GM18951 (cell line): ENCODE results near the gene EXT2.

ENCODE experiments used
- POLR2A ChIP-seq: IDR thresholded peaks from 4 replicates; pipeline ENCODE4 v1.6.1; 2011; ENCODE audit warnings: mild to moderate bottlenecking; ENCODE audit not compliant: insufficient read length, insufficient read depth; ENCODE audit errors: extremely low read depth
- in situ Hi-C: fragments of 300-500 bp; cut with MboI; formaldehyde crosslinking; loops from one replicate; pipeline ENCODE4 v1.12.0; 2022; ENCODE audit warnings: low sequenced_read_pairs, mixed read lengths, inconsistent platforms; ENCODE audit not compliant: unreplicated experiment

Gene EXT2

DNA sequence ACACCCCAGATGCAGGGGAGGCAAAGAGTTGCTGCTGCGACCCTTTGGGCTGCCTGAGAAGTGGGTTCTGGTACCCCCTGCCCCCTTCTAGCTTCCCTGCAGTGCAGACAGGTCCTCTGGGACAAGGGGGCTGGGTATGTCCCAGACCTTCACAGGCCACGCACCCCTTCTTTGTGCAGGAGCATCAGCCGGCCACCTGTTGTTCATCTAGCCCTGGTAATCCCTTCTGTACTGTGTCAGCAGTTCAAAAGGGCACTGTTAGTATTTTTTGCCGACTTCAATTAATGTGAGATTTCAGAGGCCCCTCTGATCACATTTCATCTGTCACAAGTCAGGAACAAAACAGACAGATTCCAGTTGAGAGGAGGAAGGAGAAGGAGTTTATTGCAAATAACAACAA is 164.6 kb downstream of the EXT2 start:
- in situ Hi-C loops = no loop called here
- TF ChIP-seq POLR2A = no peak

DNA sequence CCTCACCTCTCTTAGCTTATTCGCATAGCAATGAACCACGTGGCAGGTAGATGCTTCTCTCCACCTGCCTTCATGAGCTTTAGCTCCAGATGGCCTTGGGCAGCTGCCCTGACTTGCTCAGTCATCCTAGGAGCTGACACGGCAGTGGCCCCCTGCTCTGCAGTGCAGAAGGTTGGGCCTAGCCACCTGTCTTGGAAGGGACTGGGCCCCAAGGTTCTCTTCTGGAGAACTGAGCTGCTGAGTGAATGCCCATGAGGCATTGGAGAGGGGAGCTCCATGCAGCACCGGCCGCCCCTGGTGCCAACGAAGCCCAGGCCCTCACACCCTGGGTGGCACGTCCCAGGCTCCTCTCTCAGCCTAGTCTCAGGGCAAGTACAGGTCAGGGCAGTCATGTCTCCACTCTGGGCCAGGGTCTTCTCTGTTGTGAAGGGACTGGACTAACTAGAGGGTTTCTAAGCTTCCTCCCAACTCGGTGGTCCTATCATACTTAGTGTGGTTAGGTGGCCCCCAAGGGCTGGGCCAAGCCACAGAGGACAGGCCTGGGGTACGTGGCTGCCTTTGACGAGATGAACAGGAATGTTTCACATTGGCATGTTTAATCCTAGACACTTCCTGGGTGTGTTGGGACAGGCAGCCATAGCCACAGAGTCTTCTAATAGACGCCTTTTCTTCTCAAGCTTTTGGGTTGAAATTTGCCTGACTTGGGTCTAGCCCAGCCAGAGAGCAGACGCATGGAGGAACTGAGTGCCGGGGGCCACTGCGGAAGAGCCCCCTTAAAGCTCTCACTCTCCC is 166.5 kb downstream of the EXT2 start:
- TF ChIP-seq POLR2A = no peak

DNA sequence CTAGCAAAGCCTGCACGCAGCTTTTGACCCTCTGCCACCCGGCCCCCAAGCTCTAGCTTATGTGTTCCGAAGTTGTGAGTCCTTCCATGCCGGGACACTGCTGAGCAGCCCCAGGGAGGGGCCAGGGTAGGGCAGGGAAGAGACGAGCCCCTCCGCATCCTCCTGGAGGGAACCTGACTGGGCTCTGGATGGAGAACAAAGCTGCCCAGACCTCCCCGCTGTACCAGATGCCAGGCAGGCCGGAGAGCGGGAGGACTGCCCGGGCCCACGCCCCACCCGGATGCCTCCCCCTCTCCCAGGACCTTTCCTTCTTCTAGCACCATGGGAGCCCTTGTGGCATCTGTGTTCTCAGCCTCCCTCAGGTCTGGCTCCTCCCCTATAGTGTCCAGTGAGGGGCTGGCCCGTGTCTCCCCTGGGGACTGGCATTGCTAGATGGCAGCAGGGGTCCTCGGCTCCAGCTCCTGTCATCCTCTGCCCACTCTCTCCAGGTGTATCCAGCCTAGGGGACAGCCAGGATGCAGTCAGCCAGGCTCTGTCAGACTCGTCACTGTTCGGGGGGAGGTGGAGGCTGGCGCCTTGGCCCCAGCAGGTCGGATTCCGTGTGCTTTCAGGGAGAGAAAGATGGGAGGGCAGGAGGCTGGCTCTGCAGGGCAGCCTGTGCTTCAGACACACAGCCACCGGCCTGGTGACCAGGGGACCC is 168.4 kb downstream of the EXT2 start:
- in situ Hi-C loops = no loop called here
- TF ChIP-seq POLR2A = no peak

More for the DNA sequence above, 166.5 kb downstream of the EXT2 start:
- in situ Hi-C loops = no loop called here

DNA sequence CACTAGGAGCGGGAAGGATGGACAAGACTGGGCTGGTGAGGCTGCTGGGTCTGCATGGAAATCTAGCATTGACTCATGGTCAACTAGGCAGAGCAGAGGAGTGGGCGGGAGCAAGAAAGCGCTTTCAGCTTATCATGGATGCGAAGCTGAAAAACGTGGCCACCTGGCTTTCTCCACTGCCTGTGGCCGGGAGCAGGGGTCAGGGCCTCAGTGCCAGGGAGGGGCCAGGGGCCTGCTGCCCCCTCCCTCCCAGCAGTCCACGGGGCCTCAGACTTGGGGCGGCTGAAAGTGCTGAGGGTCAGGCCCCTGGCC is 168.9 kb downstream of the EXT2 start:
- TF ChIP-seq POLR2A = no peak
- in situ Hi-C loops = no loop called here

DNA sequence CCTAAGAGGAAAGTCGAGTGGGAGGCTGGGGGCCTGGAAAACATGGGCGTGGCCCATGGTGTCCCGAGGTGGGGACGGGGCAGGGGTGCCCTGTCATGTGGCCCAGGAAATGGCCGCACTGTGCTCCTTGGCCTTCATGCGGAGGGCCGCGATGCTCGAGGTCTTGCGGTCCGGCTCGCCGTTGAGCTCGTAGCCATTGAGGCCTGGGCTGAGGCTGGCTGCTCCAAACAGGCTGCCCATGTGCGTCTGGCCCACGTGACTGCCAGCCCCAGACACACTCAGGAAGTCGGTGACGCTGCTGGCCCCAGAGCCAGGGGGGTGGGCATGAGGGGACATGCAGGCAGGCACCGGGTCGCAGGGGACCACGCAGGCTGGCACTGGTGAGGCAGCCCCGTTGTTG is 169.3 kb downstream of the EXT2 start:
- no peak for TF ChIP-seq POLR2A
- in situ Hi-C loops = no loop called here

DNA sequence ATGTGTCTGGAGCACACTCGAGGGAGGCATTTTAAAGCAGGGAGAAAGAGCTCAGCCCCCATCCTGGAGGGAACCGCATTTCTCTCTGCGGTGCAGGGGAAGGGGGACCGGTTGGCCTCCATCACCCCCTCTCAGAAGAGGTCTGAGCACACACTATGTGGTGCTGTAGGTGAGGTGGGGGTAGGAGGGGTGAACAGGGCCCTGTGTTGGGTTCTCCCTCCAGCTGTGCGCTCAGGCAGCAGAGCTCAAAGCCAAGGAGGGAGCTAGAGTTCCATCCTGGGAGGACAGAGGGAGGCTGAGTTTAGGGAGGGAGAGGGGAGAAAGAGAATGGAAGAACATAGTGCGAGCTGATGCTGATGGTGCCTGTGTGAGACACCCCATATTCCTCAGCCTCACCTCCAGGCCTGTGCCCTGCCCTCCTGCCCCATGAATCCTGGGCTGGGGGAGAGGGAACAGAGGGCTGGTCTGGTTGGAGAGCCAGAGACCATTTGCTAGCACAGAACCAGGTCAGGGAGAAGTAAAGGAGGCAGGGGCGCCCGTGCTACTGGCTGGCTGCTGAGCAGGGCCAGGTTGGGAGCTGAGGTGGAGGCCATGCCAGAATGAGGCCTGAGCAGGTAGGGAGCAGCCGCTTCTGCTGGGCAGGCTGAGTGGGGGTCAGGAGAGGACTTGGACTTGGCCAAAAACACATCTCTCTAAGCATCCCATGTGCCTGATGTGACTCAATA is 170.7 kb downstream of the EXT2 start:
- no peak for TF ChIP-seq POLR2A
- in situ Hi-C loops = no loop called here

DNA sequence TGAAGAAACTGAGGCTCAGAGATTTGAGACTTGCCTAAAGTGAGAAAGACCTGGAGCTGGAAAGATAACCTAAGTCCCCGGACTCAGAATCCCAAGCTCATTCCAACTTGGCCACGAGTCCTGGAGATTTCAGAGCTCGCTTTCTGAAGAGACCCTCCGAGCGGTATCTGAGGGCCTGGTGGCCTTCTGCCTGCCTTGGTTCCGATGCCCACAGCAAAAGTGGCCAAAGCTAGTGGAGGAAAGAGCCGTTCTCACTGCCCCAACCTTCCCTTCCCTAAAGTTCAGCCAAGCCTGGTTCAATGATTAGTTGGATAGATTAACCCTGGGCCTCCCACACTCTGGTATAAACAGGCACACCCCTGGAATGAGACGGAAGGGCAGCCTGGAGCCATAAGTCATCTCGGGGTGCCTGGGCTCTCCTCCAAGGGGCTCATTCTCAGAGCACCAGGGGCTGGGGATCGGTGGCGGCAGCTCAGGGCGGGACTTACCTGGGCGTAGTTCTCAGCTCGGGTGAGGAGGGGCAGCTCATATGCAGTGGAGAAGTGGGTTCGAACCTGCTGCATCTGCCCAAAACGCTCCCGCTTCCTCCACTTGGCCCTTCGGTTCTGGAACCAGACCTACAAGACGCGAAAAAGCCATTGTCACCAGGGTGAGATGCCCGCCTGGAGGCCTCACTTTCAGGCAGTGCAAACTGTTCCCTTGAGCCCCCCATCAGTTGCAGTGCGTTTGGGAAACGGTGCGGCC is 171.7 kb downstream of the EXT2 start:
- in situ Hi-C loops = no loop called here
- no peak for TF ChIP-seq POLR2A

DNA sequence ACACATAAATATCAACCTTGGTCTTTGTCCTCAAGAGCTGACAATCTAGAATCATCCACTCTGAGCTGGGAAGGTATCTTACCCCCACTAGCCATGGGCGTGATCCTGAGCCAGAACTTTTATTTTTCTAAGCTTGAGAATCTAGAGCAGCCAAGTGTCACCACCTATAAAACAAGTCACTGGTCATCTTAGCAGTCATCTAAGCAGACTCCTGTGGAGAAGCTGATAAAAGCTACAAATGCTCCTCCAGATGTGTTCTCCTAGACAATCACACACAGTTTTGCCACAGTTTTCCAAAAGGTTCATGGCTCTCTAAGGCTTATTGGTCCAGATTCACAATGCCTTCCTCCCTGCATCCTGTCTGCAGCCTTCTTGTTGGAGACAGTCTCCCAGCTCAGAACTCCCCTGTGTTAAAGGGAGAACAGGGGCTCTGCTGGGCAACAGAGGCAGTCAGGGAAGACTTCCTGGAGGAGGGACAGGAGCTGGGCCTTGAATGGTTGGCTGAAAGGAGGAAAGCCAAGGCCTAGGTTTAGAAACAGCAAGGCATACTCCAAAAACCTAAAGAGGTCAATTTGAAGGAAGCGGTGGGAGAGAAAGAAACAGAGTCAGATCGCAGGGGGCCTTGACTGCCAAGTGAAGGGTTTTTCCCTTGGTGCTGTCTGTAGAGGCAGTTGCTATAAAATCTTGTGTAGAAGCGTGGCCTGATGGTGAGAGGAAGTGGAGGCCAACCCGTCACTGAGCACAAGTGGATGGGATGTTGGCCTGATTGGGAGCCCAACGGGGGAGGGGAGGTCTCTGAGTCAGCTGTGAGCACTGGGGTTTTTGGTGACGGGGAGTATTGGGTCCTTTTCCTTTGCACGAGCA is 172.5 kb downstream of the EXT2 start:
- no peak for TF ChIP-seq POLR2A
- in situ Hi-C loops = no loop called here

DNA sequence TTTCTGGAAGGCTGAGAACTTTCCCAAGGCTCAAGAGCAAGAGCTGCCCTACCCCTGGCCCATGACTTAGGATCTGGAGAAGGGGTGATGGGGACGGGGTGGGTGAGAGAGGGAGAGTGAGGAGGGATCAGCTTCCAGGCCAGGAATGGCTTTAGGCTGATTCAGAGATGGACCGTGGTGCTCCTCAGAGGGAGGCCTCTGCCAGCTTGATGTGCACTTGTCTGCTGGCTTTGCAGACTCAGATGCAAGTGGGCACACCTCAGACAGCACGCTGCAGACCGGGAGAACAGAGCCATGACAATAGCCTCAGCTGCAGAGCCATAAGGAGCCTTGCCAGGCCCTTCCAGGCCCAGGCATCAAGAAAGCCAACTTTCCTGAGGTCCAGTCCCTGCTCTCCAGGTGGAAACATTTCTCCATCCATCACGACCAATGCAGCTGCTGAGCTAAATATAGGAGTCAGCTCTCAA is 173.2 kb downstream of the EXT2 start:
- no peak for TF ChIP-seq POLR2A
- in situ Hi-C loops = no loop called here

DNA sequence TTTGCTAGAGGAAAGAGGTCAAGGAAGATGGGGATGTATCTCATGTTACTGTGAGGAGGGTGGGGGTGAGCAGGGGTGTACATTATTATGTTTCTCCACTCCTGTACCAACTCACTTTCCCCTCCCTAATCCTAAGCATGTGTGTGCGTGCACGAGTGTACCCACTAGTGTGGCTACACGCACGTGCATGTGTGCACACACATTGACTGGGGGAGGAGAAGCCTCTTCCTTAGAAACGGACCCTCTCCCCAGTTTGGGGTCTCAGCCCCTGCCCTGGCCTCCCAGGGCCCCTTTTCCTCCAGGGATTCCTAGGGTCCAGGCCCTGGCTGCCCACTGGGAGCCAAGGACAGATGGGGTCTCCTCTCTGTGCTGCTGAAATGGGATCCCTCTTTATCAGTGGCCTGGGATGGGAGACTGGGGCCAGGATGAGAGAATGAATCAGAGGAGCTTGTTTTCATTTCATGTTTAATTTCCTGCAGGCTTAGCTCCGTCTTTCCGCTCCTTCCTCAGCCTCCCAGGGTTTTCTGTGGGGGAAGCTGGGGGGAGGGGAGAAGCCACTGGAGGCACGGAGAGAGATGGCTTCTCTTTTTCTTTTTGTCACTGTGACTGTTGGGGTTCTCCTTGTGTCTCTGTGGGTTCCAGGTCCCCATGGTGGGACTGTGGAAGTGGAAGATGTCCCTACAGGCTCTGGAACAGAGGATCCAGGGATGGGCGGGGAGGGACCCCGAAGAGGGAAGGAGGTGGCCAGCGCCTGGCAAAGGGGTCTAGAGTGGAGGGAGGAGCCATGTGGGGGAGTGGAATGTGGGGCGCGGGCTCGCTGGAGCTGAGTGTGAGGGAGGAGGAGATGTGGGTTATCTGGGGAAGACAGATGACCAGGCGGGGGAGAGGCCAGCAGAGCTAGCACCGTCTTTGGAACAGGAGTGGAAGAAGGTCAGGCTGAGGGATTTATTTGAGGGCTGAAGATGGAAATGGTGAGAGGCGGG is 174.2 kb downstream of the EXT2 start:
- in situ Hi-C loops = loop anchor here (10.0 kb wide), 1 partner anchor 155 kb away; no protein-coding TSS in a partner anchor

More for the DNA sequence above, 174.2 kb downstream of the EXT2 start:
- no peak for TF ChIP-seq POLR2A
